HEK293 (cell line): ENCODE results near the gene TGFB1.
A peak's percentile ranks its signal among the peaks of the same experiment; 100 is the strongest.

Experiments used
- CTCF ChIA-PET: fragments of 350-600 bp; formaldehyde crosslinking; extraction: SDS; loops from one replicate; lab custom pipeline; 2021; ENCODE audit warnings: antibody characterized with exemption; lab: Yijun Ruan, JAX
- POLR2A ChIA-PET: fragments of 300-600 bp; formaldehyde crosslinking; extraction: SDS; loops from one replicate; lab custom pipeline; 2020; ENCODE audit warnings: antibody characterized with exemption, inconsistent platforms; lab: Yijun Ruan, JAX
- H3K27ac ChIP-seq: fragments of 200-500 bp; sonication (Bioruptor generic); 2 replicates; pipeline ENCODE4 v1.5.1; 2014; ENCODE audit warnings: low read depth, low read length, control low read depth, inconsistent platforms; ENCODE audit errors: extremely low read depth
- H3K36me3 ChIP-seq, 2 experiments: fragments of 200-500 bp in 1 of 2; sonication (Bioruptor generic) in 1 of 2; 1 replicate in 1 of 2; 2 replicates in 1 of 2; pipeline ENCODE4 v1.5.1; 2014 to 2017; ENCODE audit warnings: inconsistent platforms in 2 of 2, low read length in 2 of 2; ENCODE audit not compliant: control insufficient read depth in 2 of 2, insufficient read depth in 1 of 2
- H3K4me1 ChIP-seq: fragments of 200-500 bp; sonication (Bioruptor generic); 2 replicates; pipeline ENCODE4 v1.5.1; 2014; ENCODE audit warnings: mild to moderate bottlenecking, low read length, inconsistent platforms; ENCODE audit not compliant: control insufficient read depth, insufficient read depth
- H3K4me3 ChIP-seq: 2 replicates; pipeline ENCODE4 v1.5.1; 2011; ENCODE audit warnings: low read depth, mild to moderate bottlenecking, control low read depth, low read length, moderate library complexity
- H3K9me3 ChIP-seq: fragments of 200-500 bp; sonication (Bioruptor generic); 2 replicates; pipeline ENCODE4 v1.5.1; 2014; ENCODE audit warnings: low read depth, low read length, inconsistent platforms; ENCODE audit not compliant: control insufficient read depth, insufficient read depth
- EGR2 ChIP-seq: fragments of 450-650 bp; formaldehyde crosslinking; IDR thresholded peaks from 2 replicates; pipeline ENCODE4 v1.5.1; 2016; ENCODE audit warnings: low read depth, missing biosample characterization, missing genetic modification characterization
- FEZF1 ChIP-seq: fragments of 450-650 bp; formaldehyde crosslinking; IDR thresholded peaks from 2 replicates; pipeline ENCODE4 v1.5.1; 2016; ENCODE audit warnings: missing biosample characterization, missing genetic modification characterization
- GLIS2 ChIP-seq: fragments of 450-650 bp; formaldehyde crosslinking; IDR thresholded peaks from 2 replicates; pipeline ENCODE4 v1.5.1; 2016; ENCODE audit warnings: missing biosample characterization, missing genetic modification characterization
- KLF8 ChIP-seq: fragments of 450-650 bp; formaldehyde crosslinking; IDR thresholded peaks from 2 replicates; pipeline ENCODE4 v1.5.1; 2016; ENCODE audit warnings: missing biosample characterization, missing genetic modification characterization
- WT1 ChIP-seq: fragments of 450-650 bp; formaldehyde crosslinking; IDR thresholded peaks from 2 replicates; pipeline ENCODE4 v1.5.1; 2016; ENCODE audit warnings: missing biosample characterization, missing genetic modification characterization
- ZBTB21 ChIP-seq: fragments of 450-650 bp; formaldehyde crosslinking; IDR thresholded peaks from 2 replicates; pipeline ENCODE4 v1.5.1; 2017; ENCODE audit warnings: missing biosample characterization, missing genetic modification characterization
- ZBTB8A ChIP-seq: fragments of 450-650 bp; formaldehyde crosslinking; IDR thresholded peaks from 2 replicates; pipeline ENCODE4 v1.5.1; 2016; ENCODE audit warnings: missing biosample characterization, missing genetic modification characterization
- ZFHX2 ChIP-seq: fragments of 450-650 bp; formaldehyde crosslinking; conservative IDR thresholded peaks from 2 replicates; pipeline ENCODE4 v1.5.1; 2016; ENCODE audit warnings: missing biosample characterization, missing genetic modification characterization
- ZNF214 ChIP-seq: fragments of 450-650 bp; formaldehyde crosslinking; IDR thresholded peaks from 2 replicates; pipeline ENCODE4 v1.5.1; 2017; ENCODE audit warnings: missing biosample characterization, mild to moderate bottlenecking, missing genetic modification characterization, borderline replicate concordance
- ZNF24 ChIP-seq: fragments of 450-650 bp; formaldehyde crosslinking; IDR thresholded peaks from 2 replicates; pipeline ENCODE4 v1.5.1; 2016; ENCODE audit warnings: missing biosample characterization, missing genetic modification characterization
- ZNF354C ChIP-seq: fragments of 450-650 bp; formaldehyde crosslinking; IDR thresholded peaks from 2 replicates; pipeline ENCODE4 v1.5.1; 2016; ENCODE audit warnings: missing biosample characterization, missing genetic modification characterization, low read depth, borderline replicate concordance
- ZNF529 ChIP-seq: fragments of 450-650 bp; formaldehyde crosslinking; IDR thresholded peaks from 2 replicates; pipeline ENCODE4 v1.5.1; 2017; ENCODE audit warnings: missing genetic modification characterization, missing biosample characterization; ENCODE audit not compliant: insufficient replicate concordance
- ZNF629 ChIP-seq: fragments of 450-650 bp; formaldehyde crosslinking; IDR thresholded peaks from 2 replicates; pipeline ENCODE4 v1.5.1; 2017; ENCODE audit warnings: missing biosample characterization, missing genetic modification characterization
- ZNF677 ChIP-seq: fragments of 450-650 bp; IDR thresholded peaks from 2 replicates; pipeline ENCODE4 v1.5.0; 2018; ENCODE audit warnings: missing biosample characterization, mild to moderate bottlenecking, missing genetic modification characterization, moderate library complexity
- TF ChIP-seq, protein P1 (sequence below): sonication (generic); formaldehyde crosslinking; IDR thresholded peaks from 2 replicates; pipeline ENCODE4 v1.8.1; 2022; ENCODE audit warnings: mild to moderate bottlenecking, moderate library complexity, missing genetic modification reagents
- TF ChIP-seq, protein P2 (sequence below): fragments of 450-650 bp; formaldehyde crosslinking; IDR thresholded peaks from 2 replicates; pipeline ENCODE4; 2016; ENCODE audit warnings: missing biosample characterization, missing genetic modification characterization
- TF ChIP-seq, protein P3 (sequence below): fragments of 450-650 bp; formaldehyde crosslinking; IDR thresholded peaks from 2 replicates; pipeline ENCODE4 v1.5.1; 2017; ENCODE audit warnings: missing biosample characterization, missing genetic modification characterization

Gene TGFB1

DNA sequence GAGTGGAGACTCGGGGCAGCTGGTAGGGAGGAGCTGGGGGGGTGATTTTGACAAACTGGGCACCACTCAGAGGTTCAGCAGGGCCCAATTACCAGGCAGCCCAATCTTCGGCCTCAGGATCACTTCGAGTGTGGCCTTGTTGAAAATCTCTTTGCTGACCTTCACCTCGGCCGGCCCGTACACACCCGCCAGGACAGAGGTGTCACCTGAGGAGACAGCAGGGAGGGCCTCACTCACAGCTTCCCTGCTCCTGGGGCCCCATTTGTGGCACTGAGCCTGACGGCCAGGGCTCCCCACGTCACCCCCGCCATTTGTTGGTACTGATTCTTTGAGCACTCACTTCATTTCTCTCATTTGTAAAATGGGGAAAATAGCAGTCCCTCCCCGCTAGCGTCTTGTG, 39.1 kb upstream of the TGFB1 start:
- H3K9me3 ChIP-seq = no peaks in the 10 kb centered on the region
- H3K36me3 ChIP-seq = peaks cover 27 to 35% of the 10 kb centered on the region in 2 experiments
- H3K27ac ChIP-seq = no peak overlapping the region
- H3K4me3 ChIP-seq = no peak overlapping the region
- TF ChIP-seq ZNF24 = no peak
- TF ChIP-seq ZBTB8A (tag by site-specific recombination) = no peak
- TF ChIP-seq KLF8 = no peak
- no peak for TF ChIP-seq ZNF354C (tag by site-specific recombination)
- TF ChIP-seq FEZF1 (tag by site-specific recombination) = no peak
- TF ChIP-seq ZNF677 (tag by site-specific recombination) = no peak
- ChIA-PET CTCF (interaction anchor here (1.8 kb wide), 1 partner anchor 177 kb away, joined by 4 read pairs; no protein-coding TSS in a partner anchor), POLR2A (no interaction called here)
- H3K4me1 ChIP-seq = peaks cover 2% of the 10 kb centered on the region; the same call in 1 of the 2 replicates

DNA sequence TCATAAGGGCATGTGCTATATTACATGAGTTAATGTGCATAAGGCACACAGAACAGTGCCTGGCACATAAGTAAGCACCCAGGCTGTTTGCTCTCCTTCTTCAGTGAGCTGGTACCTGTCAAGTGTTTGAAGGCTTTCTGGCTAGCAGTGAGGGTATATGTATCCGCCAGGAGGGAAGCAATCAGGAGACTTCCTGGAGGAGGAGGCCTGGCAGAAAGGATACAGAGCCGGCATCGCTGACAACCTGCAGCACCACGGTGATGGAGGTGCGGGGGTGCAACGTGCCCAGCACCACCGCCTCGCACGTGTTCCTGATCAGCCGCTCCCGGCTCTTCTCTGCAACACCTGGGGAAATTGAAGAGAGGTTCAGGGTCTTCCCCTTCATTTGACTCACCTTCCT, 37.9 kb upstream of the TGFB1 start:
- peaks cover 2% of the 10 kb centered on the region; the same call in 1 of the 2 replicates for H3K4me1 ChIP-seq
- H3K4me3 ChIP-seq = no peak overlapping the region
- peaks cover 27 to 41% of the 10 kb centered on the region in 2 experiments for H3K36me3 ChIP-seq
- no peaks in the 10 kb centered on the region for H3K9me3 ChIP-seq
- ChIA-PET CTCF (interaction anchor here (0.7 kb wide), 1 partner anchor 36 kb away, joined by 3 read pairs; no protein-coding TSS in a partner anchor), POLR2A (no interaction called here)
- no peak overlapping the region for H3K27ac ChIP-seq
- no peak for TF ChIP-seq ZNF214 (tag by site-specific recombination)
- TF ChIP-seq, protein P1, sequence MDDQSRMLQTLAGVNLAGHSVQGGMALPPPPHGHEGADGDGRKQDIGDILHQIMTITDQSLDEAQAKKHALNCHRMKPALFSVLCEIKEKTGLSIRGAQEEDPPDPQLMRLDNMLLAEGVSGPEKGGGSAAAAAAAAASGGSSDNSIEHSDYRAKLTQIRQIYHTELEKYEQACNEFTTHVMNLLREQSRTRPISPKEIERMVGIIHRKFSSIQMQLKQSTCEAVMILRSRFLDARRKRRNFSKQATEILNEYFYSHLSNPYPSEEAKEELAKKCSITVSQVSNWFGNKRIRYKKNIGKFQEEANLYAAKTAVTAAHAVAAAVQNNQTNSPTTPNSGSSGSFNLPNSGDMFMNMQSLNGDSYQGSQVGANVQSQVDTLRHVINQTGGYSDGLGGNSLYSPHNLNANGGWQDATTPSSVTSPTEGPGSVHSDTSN (CRISPR knock-in tag) = 0 out of 2 replicates have a peak, but pooled peaks have one; percentile 6

DNA sequence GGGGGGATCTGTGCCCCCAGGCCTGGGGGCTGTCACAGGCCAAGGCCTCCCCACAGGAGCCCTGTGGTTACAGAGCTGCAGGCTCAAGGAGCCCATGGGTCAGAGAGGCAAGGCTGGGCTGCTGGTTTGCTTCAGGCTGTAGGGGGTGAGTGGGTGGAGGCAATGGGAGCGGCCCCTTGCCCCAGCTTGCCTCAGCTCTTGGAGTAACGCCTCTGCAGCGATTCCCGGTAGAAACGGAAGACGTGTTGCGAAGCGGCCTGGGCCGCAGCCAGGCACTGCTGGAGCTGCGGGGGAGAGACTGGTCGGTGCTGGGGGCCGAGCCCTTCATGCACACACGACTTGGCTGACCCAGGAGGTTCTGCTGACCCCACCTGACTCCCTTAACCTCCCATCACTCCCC, 32.7 kb upstream of the TGFB1 start:
- CTCF ChIA-PET = interaction anchor here (0.6 to 1.2 kb wide), 3 partner anchors 63 to 185 kb away, joined by 3 to 5 read pairs (median 3); no protein-coding TSS in a partner anchor
- TF ChIP-seq ZBTB21 (tag by site-specific recombination) (no peak), GLIS2 (0 out of 2 replicates have a peak, but pooled peaks have one; percentile 29), WT1 (tag by site-specific recombination) (no peak), EGR2 (tag by site-specific recombination) (peak; percentile 82), ZNF529 (tag by site-specific recombination) (no peak), ZFHX2 (tag by site-specific recombination) (peak; percentile 79), ZNF629 (tag by site-specific recombination) (no peak)
- TF ChIP-seq, protein P2, sequence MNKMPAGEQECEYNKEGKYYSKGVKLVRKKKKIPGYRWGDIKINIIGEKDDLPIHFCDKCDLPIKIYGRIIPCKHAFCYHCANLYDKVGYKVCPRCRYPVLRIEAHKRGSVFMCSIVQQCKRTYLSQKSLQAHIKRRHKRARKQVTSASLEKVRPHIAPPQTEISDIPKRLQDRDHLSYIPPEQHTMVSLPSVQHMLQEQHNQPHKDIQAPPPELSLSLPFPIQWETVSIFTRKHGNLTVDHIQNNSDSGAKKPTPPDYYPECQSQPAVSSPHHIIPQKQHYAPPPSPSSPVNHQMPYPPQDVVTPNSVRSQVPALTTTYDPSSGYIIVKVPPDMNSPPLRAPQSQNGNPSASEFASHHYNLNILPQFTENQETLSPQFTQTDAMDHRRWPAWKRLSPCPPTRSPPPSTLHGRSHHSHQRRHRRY (tag by site-specific recombination) = no peak
- TF ChIP-seq, protein P3, sequence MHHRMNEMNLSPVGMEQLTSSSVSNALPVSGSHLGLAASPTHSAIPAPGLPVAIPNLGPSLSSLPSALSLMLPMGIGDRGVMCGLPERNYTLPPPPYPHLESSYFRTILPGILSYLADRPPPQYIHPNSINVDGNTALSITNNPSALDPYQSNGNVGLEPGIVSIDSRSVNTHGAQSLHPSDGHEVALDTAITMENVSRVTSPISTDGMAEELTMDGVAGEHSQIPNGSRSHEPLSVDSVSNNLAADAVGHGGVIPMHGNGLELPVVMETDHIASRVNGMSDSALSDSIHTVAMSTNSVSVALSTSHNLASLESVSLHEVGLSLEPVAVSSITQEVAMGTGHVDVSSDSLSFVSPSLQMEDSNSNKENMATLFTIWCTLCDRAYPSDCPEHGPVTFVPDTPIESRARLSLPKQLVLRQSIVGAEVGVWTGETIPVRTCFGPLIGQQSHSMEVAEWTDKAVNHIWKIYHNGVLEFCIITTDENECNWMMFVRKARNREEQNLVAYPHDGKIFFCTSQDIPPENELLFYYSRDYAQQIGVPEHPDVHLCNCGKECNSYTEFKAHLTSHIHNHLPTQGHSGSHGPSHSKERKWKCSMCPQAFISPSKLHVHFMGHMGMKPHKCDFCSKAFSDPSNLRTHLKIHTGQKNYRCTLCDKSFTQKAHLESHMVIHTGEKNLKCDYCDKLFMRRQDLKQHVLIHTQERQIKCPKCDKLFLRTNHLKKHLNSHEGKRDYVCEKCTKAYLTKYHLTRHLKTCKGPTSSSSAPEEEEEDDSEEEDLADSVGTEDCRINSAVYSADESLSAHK (tag by site-specific recombination) = no peak

More for the DNA sequence above, 32.7 kb upstream of the TGFB1 start:
- H3K4me1 ChIP-seq = no peaks in the 10 kb centered on the region
- no peaks in the 10 kb centered on the region for H3K9me3 ChIP-seq
- no peak overlapping the region for H3K4me3 ChIP-seq
- H3K36me3 ChIP-seq = peaks cover 16 to 42% of the 10 kb centered on the region in 2 experiments
- no peak overlapping the region for H3K27ac ChIP-seq
- POLR2A ChIA-PET = interaction anchor here (1.3 kb wide), 1 partner anchor 33 kb away, joined by 3 read pairs; no protein-coding TSS in a partner anchor
